Loucy (cell line): ENCODE data around the gene SFMBT2.

ENCODE experiments used
- CTCF ChIP-seq: fragments of 200-600 bp; sonication (generic); conservative IDR thresholded peaks from 2 replicates; pipeline ENCODE4 v1.5.1; 2014; ENCODE audit warnings: mild to moderate bottlenecking, antibody characterized with exemption, low read length
- EZH2phosphoT487 ChIP-seq: fragments of 200-600 bp; IDR thresholded peaks from 2 replicates; pipeline ENCODE4 v1.6.1; 2018; ENCODE audit warnings: antibody characterized with exemption, mild to moderate bottlenecking, moderate library complexity, borderline replicate concordance

GRCh38 chr10:7316839-7317238 lies 94.0 kb downstream of the SFMBT2 start:
- TF ChIP-seq CTCF: no peak
- TF ChIP-seq EZH2phosphoT487: no peak
